Measurements from ENCODE around the gene FBXO30. TPM values are rescaled to one million over a fixed set of nuclear protein-coding genes. Genes with fewer than 3 reads are reported as not detected.
A peak's percentile ranks its signal among the peaks of the same experiment; 100 is the strongest.

The FBXO30 gene
- total and polyA plus RNA-seq, 9 of the 15 experiments (the other 6 are each of a cell fraction or from before 2014, with no cell fraction given) = 3.6 to 12.8 (median 7.1) TPM

GRCh38 chr6:145814501-145815308 lies at the start of gene FBXO30 (continued):
- TF ChIP-seq KAT7 (CRISPR knock-in tag; IDR thresholded peaks at IDR 0.05; ENCODE audit: borderline replicate concordance) (no peak), SIRT6 (IDR thresholded peaks at IDR 0.05; ENCODE audit: low read depth, low read length) (no peak), BRF2 (IDR thresholded peaks at IDR 0.05; ENCODE audit: borderline replicate concordance, insufficient read depth, insufficient read length) (no peak), ZNF274 (IDR thresholded peaks at IDR 0.05; ENCODE audit: borderline replicate concordance, low read depth, low read length) (no peak), E2F3 (CRISPR knock-in tag; IDR thresholded peaks at IDR 0.05) (peak; percentile 74; the same call in 1 of the 2 replicates), ZFX (CRISPR knock-in tag; IDR thresholded peaks at IDR 0.05) (peak; percentile 97), ZNF717 (CRISPR knock-in tag; IDR thresholded peaks at IDR 0.05) (no peak), EGR1 (conservative IDR thresholded peaks at IDR 0.05) (peak; percentile 60), ZNF586 (CRISPR knock-in tag; conservative IDR thresholded peaks at IDR 0.05) (no peak), ZNF224 (CRISPR knock-in tag; IDR thresholded peaks at IDR 0.05) (0 out of 2 replicates have a peak, but pooled peaks have one; percentile 44), ZNF75A (CRISPR knock-in tag; IDR thresholded peaks at IDR 0.05) (0 out of 2 replicates have a peak, but pooled peaks have one; percentile 27), ZNF639 (CRISPR knock-in tag; conservative IDR thresholded peaks at IDR 0.05 in 1 of 2, IDR thresholded peaks at IDR 0.05 in 1 of 2) (peak in 1 of 2 experiments; percentile 86; a peak in 2 of 4 replicates), PBX2 (CRISPR knock-in tag; IDR thresholded peaks at IDR 0.05; ENCODE audit: low read depth) (no peak), PBX2 (tag; conservative IDR thresholded peaks at IDR 0.05; ENCODE audit: low read depth) (no peak), HDAC2 (IDR thresholded peaks at IDR 0.05) (no peak), SMAD1 (IDR thresholded peaks at IDR 0.05; ENCODE audit: low read depth, low read length, partially characterized antibody) (peak; percentile 57), TSHZ1 (CRISPR knock-in tag; IDR thresholded peaks at IDR 0.05) (no peak), POLR2H (tag; IDR thresholded peaks at IDR 0.05; ENCODE audit: low read depth) (peak; percentile 80), RBM39 (optimal IDR thresholded peaks at IDR 0.05; ENCODE audit: low read depth, low read length) (no peak)

All from K562 (cell line).